Measurements from ENCODE around the gene STX18.

DNA sequence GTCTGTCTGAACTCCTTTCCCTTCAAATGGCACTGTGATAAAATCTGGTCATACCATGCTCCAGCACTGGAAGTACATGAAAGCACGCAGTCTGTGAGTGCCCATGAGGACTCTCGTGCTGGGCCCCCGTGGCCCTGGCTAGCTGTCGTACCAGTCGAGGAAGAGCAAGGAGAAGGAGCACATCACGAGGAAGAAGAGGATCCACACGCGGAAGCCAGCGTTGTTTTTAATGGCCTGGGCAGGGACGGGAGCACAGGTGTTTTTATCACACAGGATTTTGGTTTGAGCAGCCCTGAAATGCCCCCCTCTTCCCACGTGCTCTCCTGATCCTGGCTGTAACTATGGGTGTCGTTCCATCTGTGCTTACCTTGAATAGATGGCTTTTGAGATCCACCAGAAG lies 122.0 kb downstream of the STX18 start:
- no peak for TF ChIP-seq POLR2A (IDR thresholded peaks at IDR 0.05)
- no peak for TF ChIP-seq EP300 (IDR thresholded peaks at IDR 0.05; ENCODE audit: low read depth)
